HG03520 (cell line): ENCODE results near the gene PMEPA1.
"Not testable (repeated sequence)": the region's sequence is repeated elsewhere in the genome, so short reads cannot be mapped to it uniquely, and the experiment has no call there.

Experiments
- ATAC-seq: cut with Tn5 transposase; IDR thresholded peaks from one replicate; pipeline ENCODE4 v1.9.1; 2021; ENCODE audit warnings: mild to moderate bottlenecking, moderate library complexity; ENCODE audit not compliant: unreplicated experiment

Gene PMEPA1

GRCh38 chr20:57628962-57629308 is 80.9 kb downstream of the PMEPA1 start:
- ATAC-seq, result not testable (repeated sequence)

- no peak for ATAC-seq
These were observed 81.5 kb downstream of the PMEPA1 start for GRCh38 chr20:57628047-57628961.

DNA sequence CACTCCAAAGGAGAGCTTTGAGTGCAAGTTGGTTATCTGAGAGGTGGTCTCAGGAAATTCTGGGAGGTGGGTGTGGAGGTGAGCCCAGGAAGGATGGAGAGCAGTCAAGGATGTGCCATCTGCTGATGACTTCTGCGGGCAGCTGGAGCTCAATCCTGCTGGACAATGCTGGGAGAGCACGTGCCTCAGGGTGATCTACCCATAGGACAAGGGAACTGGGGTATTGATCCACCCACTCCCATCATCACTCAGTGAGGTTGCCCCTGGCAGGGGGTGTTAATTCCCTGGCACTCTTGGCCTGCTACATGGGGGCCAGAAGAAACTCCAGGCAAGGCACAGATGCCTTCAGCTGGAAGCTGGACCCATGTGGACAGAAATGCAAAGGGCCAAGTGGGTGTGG is 82.5 kb downstream of the PMEPA1 start:
- ATAC-seq, result no peak

DNA sequence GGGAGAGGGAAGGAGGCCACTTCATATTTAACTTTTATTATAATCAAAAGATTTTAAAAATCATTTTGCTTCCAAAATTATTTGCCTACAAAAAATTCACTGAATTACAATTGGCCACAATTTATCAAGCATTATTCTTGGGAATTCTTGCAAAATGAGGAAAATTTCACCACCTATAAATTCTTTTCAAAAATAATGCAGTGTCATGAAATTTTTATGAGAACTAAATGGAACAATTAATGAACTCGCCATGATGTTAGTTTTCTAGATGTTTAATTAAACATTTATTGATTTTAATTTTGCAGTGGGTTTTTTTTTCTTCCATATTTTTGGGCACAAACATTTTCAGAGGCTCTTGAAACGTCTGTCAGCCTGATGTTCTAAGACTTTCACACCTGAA is 83.8 kb downstream of the PMEPA1 start:
- no peak for ATAC-seq

DNA sequence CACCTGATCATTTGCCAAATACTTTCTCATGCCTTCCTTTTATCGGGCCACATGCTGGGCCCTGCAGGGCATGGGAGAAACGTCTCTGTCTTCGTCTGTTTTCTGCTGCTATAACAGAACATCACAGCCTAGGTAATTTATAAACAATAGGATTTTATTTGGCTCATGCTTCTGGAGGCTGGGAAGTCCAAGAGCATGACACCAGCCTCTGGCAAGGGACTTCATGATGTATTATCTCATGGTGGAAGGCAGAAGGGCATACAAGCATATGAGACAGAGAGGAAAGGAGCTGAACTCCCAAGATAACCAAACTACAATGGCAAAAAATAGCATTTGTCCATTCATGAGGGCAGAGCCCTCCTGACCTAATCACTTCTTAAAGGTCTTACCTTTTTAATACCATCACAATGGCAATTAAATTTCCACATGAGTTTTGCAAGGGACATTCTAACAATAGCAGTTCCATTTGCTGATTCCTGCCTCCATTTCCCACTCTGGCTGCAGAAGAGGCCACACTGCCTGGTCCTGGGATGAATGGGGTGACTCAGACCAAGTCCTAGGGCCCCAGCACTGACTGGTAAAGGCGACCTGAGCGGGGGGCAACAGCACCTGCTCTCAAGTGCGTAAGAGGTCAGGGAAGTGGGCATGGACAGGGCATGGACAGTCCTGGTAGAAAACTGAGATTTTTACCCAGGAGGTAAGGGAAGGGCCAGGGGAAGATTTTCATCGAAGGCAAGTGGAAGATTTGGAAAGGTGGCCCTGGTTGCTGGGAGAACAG is 84.4 kb downstream of the PMEPA1 start:
- ATAC-seq, result no peak

- ATAC-seq, result no peak
These were observed 85.7 kb downstream of the PMEPA1 start for GRCh38 chr20:57624124-57624523.

- ATAC-seq, result no peak
These were observed 87.0 kb downstream of the PMEPA1 start for GRCh38 chr20:57622579-57623381.

DNA sequence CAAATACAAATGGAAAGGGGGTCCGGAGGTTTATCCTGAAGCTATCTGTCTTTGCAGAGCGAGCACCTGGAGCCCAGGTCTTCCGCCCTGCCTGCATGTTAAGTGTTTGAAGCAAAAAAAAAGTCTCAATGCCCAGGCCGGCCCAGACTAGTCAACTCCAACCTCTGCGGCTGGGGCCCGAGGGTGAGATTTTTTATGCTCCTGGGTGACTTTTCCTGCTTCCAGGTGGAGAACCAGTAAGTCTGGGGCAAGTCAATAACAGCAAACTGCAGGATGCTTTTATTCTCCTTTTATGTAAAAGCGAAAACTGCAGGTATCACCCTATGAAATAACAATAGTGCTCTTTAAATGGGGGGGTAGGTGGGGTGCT is 87.6 kb downstream of the PMEPA1 start:
- no peak for ATAC-seq

GRCh38 chr20:57621421-57622200 is 88.2 kb downstream of the PMEPA1 start:
- ATAC-seq, result no peak

DNA sequence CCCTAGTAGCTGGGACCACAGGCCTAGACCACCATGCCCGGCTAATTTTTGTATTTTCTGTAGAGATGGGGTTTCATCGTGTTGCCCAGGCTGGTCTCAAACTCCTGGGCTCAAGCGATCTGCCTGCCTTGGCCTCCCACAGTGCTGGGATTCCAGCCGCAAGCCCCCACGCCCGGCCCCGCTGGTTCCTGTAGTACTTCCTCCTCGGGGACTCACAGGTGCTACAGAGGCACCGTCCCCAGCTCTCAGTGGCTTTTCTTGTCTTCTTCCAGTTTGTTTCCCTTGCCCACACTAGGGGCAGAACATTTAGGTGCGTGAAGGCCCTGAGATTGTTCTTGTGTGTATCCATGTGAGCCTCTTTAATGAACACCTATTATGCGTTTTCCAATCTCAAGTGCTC is 88.8 kb downstream of the PMEPA1 start:
- no peak for ATAC-seq

DNA sequence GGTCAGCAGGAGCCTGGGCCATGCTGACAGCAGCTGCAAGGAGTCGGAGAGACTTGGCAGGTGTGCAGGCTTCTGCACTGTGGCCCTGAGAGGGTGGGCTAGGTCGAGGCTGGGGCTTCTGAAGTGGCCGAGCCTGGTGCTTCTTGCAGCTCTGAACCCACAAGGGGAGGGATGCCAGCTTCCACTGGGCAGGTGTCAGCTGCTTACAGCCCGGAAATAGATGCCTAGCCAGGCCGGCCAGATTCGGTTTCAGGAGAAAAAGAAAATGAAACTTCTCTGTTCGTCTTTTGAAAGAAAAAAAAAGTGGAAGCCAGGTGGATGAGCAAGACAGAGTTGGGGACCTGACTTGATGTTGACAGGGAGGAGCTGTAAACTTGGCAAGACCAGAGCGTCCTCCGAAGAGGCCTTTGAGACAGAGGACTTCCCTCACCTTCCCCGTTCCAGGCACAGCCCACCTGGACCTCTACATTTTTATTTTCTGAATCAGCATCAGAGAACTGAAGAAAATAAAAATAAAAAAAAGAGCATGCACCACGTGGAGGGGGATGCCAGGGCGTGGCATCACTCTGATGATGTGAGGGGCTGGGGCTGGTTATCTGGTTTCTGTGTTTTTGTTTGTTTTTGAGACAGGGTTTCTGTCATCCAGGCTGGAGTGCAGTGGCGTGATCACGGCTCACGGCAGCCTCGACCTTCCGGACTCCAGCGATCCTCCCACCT is 89.4 kb downstream of the PMEPA1 start, which contains the start of gene ZBP1:
Gene ZBP1, minus strand, starts transcription at position 153 of the 717 bp plus-strand sequence. Its CDS starts 131 bp downstream, at position 22.
- ATAC-seq, result peak; percentile 46

- peak; percentile 50 for ATAC-seq
These were observed 90.6 kb downstream of the PMEPA1 start for GRCh38 chr20:57619051-57619831.

GRCh38 chr20:57618764-57619050 is 91.1 kb downstream of the PMEPA1 start:
- ATAC-seq, result no peak

GRCh38 chr20:57618091-57618763 is 91.6 kb downstream of the PMEPA1 start:
- no peak for ATAC-seq

GRCh38 chr20:57617079-57617795 is 92.6 kb downstream of the PMEPA1 start:
- ATAC-seq, result no peak

- no peak for ATAC-seq
These were observed 93.5 kb downstream of the PMEPA1 start for GRCh38 chr20:57616143-57616951.

- ATAC-seq, result no peak
These were observed 94.4 kb downstream of the PMEPA1 start for GRCh38 chr20:57615445-57615811.
